HG02840 (cell line): ENCODE results near the gene CLEC2A.

Experiments
- ATAC-seq: cut with Tn5 transposase; IDR thresholded peaks from one replicate; pipeline ENCODE4 v1.9.1; 2021; ENCODE audit warnings: mild to moderate bottlenecking, moderate library complexity, moderate number of reproducible peaks; ENCODE audit not compliant: unreplicated experiment, low FRiP score

Gene CLEC2A

DNA sequence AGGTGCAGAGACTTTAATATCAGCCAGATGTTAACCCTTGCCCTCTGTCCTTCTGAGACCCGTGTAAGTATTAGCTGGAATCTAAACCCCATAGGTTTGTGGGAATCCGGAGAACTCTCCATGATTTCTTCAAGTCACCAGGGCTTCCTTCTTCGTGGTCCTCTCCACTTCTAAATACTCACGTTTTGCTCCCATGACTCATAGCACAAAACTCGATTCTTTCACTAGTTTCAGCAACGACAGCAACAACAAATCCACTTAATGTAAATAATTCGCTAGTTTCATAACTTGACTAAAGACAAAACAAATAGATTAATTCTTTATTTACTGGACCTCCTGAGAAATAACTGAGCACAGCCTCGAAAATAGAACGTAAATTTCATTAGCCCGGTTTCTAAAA, 4.4 kb upstream of the CLEC2A start:
- ATAC-seq, result no peak

GRCh38 chr12:9935026-9935425, 2.9 kb upstream of the CLEC2A start:
- no peak for ATAC-seq

DNA sequence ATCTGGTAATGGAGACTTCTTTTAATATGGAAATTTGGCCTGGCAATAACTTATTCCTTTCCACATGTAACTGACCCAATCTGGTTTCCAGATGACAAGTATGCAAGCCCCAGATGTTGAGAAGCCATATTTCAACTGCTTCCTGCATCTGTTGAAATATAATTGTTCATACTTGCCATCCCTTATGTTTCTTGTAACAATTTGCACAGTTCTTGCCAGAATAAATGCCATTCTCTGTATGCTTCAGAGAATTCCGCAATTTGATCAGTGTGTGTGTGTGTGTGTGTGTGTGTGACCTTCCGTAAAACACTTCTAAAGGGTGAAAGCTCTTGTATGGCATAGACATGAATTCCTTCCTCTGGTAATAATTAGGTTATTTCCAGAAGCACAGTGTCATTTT, 1.8 kb upstream of the CLEC2A start:
- ATAC-seq, result no peak

DNA sequence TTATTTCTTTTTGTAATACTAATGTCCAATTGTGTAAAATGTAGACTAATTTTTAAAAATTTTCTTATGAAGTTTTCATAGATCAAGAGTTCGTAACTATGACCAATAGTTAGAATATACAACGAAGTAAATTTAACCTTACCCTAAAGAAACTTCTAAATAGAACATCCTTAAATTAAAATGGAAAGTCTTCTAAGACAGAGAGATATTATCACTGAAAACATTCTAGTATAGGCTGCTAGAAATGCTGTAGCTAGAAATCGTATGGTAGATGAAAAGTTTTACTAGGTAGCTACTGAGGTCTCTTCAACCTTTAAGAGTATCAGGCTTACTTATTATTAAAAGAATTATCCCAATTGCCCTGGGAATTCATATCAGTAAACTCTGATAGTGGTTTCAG, 925 bp downstream of the CLEC2A start:
- no peak for ATAC-seq

DNA sequence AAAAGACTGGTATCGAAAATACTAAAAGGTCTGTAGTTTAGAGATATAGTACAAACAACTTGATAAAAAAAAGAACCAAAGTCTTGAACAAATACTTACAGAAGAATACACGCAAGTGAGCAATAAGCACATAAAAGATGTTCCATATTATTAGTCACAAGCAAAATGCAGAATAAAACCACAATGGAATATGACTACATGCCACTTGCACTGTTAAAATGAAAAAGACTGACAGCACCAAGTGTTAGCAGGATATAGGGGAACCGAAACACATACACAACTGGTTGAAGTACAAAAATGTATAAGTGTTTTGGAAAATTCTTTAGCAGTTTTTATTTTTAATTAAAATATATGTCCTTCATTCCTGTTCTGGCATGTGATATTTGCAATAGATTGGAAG, 3.6 kb downstream of the CLEC2A start:
- ATAC-seq, result no peak

DNA sequence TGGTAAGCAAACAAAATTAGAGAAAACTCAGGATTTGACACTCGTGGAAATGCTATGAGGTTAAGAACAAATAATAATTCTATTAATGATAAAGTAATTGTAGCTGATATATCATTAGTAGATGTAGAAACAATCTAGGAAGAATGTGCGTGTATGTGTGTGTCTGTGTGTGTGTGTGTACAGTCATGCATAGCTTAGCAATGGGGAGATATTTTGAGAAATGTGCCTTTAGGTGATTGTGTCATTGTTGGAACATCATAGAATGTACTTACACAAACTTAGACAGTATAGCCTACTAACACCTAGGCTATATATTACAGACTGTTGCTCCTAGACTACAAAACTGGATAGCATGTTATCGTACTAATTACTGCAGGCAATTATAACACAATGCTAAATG, 5.3 kb downstream of the CLEC2A start:
- ATAC-seq, result no peak

DNA sequence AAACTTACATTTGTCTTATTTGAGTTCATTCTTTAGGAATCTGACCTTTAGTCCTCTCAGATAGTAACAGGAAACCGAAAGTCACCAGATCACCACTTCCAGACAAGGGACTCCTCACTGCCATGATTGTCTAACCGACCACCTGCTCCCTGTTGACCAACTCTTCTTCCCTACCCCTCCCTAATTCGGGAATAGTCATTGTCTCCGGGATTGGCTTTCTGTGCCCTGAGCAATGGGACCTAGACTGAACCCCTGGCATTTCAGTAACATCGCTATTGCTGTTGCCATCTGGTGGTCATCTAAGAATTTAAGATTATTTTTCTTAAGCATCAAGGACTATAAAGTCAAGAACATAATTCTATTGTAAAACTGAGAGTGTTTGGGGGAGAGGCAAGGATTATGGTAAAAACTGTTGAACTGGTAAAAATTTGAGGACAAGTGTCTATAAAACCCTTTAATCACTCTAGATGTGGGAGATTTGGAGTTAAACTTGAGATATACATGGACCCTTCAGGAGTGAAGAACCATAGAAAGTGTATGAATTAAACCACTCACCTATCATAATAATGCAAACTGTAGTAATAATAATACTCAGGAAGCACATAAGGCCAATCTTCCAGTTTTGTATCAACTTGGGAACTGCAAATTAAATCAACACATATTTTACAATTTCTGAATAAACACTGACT, 6.3 kb downstream of the CLEC2A start:
- ATAC-seq, result no peak

DNA sequence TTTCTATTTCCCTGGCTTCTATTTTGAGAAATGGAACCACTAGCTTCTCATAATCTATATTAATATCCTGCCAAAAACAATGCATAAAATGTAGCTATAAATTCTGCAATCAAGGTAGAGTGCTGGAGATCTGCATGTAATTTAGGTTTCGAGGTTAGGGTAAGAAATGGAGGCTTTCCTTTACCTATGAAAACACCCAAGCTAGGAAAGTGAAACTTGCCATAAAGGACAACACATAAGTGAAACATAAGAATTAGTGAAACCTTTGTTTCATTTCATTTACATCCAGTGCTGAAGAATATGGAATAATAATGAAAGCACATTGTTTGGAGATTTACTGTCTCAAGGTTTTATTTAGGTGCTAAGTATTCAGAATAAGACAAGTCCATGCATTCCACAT, 9.7 kb downstream of the CLEC2A start:
- no peak for ATAC-seq

- no peak for ATAC-seq
Measured at GRCh38 chr12:9920451-9920850, 11.7 kb downstream of the CLEC2A start.

DNA sequence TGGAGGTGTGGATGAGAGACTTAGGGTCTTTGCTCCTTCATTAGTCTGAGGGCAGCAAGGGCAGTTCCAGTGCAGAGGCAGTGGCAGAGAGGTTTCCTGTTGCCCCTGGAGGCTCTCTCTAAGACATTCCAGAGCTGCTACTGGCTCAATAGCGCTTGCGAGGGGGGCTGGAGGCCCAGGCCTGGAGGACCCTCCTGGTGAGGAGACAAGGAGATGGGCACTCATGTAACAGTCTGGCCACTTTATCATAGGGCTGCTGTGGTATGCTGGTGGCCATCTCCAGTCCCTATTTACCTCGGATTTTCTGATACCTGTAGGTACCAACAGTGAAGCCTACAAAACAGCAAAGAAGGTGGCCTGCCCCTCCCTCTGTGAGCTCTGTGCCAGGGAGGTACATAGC, 12.7 kb downstream of the CLEC2A start:
- no peak for ATAC-seq

DNA sequence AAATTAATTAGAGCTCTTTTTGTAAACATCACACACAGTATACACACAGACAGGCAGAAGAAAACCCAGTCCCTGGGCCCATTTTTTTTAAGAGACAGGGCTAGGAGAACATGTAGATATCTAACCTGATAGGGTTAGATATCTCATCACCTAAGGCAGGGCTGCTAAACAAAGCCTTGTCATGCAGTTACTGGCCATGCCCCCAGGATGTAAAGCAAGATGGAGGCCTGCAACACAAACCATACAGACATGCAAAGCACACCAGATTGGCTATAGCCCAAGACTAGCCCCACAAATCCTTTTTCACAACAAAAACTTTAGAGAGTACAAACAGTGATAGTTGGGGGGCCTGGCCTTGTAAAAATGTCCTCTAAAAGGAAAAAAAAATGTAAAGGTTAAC, 20.5 kb downstream of the CLEC2A start:
- no peak for ATAC-seq

GRCh38 chr12:9910716-9911421, 21.3 kb downstream of the CLEC2A start:
- ATAC-seq, result no peak

- no peak for ATAC-seq
Measured at GRCh38 chr12:9909724-9910123, 22.4 kb downstream of the CLEC2A start.

DNA sequence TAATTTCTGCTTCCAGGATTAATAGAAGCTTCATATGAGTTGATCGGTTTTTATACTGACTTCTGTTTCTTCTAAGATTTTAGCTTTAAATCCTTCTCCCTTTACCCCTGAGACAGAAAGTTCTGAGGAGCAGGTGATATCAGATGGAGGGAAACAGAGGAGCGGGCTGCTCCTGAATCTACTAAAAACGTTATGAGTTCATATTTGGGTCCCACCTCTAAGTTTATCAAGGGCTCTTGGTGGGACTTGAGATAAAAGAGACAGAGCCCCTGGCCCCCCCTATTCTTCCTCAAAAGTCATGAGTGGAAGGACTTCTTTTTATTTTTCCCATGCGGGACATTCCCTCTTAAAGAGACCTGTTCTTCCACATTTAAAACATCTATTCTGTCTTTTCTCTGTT, 23.8 kb downstream of the CLEC2A start:
- ATAC-seq, result no peak

GRCh38 chr12:9907769-9908168, 24.4 kb downstream of the CLEC2A start:
- no peak for ATAC-seq

- ATAC-seq, result no peak
Measured at GRCh38 chr12:9906873-9907272, 25.3 kb downstream of the CLEC2A start.

GRCh38 chr12:9902539-9903228, 29.5 kb downstream of the CLEC2A start:
- no peak for ATAC-seq

- ATAC-seq, result no peak
Measured at GRCh38 chr12:9900930-9901329, 31.2 kb downstream of the CLEC2A start.

DNA sequence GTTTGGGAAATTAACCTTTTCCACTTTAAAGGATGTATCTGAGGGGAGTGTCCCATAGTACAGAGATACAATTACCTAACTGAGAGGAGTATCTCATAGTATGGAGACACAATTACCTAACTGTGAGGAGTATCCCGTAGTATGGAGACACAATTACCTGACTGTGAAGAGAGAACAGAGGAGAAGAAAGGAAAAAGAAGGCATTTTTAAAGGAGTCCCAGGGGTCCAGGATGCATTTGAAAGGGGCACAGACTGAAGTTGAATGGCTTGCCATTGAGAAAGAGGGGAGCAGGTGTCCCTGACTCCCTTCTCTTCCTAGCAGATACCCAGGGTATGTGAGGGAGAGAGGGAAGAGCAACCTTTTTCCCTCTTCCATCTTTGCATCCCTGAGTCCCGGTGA, 33.0 kb downstream of the CLEC2A start:
- no peak for ATAC-seq

- no peak for ATAC-seq
Measured at GRCh38 chr12:9897535-9897934, 34.6 kb downstream of the CLEC2A start.

DNA sequence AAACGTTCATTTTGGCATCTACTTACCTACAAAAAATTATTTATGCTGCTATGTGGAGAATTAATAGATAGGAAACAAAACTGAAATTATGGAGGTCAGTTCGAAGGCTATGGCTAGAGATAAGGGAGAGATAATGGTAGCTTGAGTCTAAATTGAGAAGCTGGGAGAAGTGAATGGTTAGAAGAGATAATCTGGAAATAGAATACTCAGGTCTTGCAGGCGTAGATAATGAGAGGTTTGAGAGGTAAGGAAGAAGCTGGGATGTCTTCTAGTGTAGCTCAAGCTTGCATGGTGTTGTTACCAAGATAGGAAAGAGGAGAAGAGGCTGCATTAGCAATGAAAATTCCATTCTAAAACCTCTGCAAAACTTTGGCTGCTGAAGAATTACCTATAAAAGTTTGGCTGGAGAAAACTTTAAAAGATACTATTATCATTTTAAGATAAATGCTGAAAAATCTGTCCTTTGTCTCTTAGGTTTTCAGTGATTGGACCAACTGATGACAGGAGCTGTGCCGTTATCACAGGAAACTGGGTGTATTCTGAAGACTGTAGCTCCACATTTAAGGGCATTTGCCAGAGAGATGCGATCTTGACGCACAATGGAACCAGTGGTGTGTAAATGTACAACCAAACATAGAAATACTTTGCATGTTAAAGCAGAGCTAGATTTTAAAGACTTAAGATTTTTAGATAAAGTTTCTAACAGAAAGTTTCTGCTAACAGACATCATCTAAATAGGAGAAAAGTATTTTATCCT, 36.8 kb downstream of the CLEC2A start:
- no peak for ATAC-seq
